Activated CD4-positive, alpha-beta T cell treated with anti-CD3 and anti-CD28 coated beads for 24 hours (primary cell): Measurements from ENCODE around the gene RAPGEFL1.
"Not testable (repeated sequence)": the region's sequence is repeated elsewhere in the genome, so short reads cannot be mapped to it uniquely, and the experiment has no call there.

Experiments used
- DNase-seq, 2 donors: peaks; one replicate each; pipeline ENCODE4 v3.0.0-alpha.2; 2020; ENCODE audit warnings: low read depth in 2 of 2

Gene RAPGEFL1, protein sequence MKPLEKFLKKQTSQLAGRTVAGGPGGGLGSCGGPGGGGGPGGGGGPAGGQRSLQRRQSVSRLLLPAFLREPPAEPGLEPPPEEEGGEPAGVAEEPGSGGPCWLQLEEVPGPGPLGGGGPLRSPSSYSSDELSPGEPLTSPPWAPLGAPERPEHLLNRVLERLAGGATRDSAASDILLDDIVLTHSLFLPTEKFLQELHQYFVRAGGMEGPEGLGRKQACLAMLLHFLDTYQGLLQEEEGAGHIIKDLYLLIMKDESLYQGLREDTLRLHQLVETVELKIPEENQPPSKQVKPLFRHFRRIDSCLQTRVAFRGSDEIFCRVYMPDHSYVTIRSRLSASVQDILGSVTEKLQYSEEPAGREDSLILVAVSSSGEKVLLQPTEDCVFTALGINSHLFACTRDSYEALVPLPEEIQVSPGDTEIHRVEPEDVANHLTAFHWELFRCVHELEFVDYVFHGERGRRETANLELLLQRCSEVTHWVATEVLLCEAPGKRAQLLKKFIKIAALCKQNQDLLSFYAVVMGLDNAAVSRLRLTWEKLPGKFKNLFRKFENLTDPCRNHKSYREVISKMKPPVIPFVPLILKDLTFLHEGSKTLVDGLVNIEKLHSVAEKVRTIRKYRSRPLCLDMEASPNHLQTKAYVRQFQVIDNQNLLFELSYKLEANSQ

DNA sequence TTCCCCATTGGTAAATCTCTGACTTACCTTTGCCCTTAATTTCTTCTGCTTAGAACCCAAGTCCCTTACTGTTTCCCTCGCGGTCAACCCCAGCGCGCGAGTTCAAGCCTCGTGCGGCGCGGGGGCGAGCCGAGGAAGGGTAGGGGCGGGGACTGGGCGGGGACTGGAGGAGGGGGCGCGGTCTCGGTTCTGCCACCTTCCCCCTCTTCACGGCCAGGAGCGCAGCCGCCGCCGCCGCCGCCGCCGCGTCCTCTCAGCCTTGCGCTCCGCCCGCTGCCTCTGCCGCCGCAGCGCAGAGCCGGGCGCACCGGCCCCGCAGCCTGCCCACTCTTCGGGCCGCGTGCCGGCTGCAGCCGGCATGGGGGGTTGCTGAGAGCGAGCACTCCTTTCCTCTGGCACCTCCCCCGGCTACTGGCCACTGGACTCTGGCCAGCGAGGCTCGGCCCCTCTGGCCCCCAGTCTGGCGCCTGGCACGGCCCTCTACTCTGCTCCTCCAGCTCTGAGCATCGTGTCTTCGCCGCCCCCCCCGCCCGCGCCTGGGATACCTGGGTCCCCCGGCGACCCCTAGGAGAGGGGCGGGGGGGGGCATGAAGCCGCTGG, at the start of gene RAPGEFL1:
Gene RAPGEFL1, plus strand, starts transcription at position 196 of the 600 bp plus-strand sequence. Its CDS starts 392 bp downstream, at position 588.
- DNase-seq: peak; percentile 84 to 90

DNA sequence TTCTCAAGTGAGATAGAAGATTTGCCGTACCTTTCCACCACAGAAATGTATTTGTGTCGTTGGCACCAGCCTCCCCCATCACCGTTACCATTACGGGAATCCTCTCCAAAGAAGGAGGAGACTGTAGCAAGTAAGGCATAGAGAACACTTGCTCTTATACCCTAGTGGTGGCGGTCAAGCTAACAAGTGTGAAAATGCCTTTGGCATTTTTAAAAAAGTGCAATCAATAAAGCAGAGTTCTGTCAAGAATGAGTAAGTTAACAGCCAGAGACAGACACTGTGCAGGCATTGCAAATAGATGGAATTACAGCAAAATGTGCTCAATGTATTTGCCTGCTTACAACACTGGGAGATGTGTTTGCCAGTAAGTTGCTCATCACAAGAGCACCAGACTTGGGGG, 47.8 kb upstream of the RAPGEFL1 start:
- no peak for DNase-seq

DNA sequence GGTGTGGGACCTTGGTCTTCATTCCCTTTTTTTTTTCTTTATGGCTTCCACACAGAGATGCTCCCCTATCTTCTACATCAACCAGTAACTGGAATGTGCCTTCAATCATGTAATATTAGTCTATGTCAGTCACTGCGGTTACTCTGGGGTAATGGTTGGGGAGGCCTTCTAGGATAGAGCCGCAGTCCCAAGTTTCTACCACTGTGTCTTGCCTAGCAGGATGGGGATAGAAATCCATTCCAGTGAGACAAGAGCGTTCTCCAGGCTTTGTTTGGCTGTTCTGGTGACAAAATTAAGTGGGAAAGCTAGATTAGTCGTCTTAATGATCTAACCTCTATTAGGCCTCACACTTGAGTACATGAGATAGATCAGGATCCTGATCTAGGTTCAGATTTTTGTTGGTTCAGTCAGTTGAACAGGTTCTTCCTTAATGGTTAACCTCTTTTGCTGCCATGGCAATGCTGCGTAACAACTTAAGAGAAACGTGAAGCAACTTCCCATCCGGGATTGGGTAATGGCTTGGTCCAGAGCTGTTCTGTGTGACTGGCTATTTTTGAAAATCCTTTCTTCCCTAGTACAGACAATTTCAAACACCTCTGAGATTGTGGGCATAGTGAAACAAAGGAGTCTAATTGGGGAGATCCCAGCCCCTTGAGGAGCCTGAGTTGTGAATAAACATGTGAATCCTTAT, 46.8 kb upstream of the RAPGEFL1 start:
- DNase-seq: no peak

GRCh38 chr17:40134184-40134583, 43.1 kb upstream of the RAPGEFL1 start:
- no peak for DNase-seq

- no peak for DNase-seq
These were observed 41.5 kb upstream of the RAPGEFL1 start for GRCh38 chr17:40135817-40136216.

DNA sequence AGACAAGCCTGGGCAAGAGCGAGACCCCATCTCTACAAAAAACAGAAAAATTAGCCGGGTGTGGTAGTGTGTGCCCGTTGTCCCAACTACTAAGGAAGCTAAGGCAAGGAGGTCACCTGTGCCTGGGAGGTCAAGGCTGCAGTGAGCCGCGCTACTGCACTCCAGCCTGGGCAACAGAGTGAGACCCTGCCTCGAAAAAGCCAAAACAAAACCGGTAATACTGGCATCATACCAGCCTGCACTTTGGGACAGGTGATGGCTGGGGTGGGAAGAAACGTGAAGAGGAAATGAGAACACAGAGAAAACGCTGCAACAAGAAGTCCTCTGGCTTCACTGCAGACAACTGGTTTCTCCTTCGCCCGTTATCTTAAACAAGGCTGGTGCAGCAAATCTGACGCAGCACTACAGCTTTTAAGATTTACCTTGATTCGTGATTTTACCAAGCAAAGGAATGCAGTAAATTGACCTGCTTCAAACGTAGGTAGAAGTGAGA, 37.7 kb upstream of the RAPGEFL1 start:
- DNase-seq: no peak

GRCh38 chr17:40143166-40143565, 34.1 kb upstream of the RAPGEFL1 start:
- DNase-seq: not testable (repeated sequence)

DNA sequence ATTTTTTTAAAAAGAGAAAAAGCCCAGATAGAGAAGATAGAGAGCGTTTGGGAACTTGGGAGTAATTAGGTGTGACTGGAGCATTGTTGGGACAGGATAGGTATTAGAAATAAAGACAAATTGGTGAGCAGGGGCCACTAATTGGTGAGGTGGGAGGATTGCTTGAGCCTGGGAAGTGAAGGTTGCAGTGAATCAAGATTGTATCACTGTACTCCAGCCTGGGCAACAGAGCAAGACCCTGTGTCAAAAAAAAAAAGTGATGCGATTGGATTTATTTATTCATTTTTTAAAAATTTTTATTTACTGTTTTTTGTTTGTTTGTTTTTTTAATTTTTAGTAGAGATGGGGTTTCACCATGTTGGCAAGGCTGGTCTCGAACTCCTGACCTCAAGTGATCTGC, 31.8 kb upstream of the RAPGEFL1 start:
- no peak for DNase-seq

- DNase-seq: no peak
These were observed 28.7 kb upstream of the RAPGEFL1 start for GRCh38 chr17:40148527-40148926.

DNA sequence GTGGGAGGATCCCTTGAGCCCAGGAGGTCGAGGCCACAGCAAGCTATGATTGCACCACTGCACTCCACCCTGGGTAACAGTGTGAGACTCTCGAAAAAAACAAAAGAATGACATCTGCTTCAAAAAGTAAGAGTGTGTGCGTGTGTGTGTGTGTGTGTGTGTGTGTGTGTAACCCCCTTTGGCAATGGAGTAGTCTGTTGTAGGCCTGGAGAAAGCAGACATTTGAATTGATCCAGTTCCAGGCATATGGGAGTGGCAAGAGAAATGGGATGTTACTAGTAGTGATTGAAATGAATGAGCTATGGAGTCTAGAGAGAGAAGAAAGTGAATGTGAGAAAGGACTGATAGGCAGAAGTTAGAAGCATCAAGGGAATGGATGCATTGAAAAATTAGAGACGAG, 27.0 kb upstream of the RAPGEFL1 start:
- no peak for DNase-seq

DNA sequence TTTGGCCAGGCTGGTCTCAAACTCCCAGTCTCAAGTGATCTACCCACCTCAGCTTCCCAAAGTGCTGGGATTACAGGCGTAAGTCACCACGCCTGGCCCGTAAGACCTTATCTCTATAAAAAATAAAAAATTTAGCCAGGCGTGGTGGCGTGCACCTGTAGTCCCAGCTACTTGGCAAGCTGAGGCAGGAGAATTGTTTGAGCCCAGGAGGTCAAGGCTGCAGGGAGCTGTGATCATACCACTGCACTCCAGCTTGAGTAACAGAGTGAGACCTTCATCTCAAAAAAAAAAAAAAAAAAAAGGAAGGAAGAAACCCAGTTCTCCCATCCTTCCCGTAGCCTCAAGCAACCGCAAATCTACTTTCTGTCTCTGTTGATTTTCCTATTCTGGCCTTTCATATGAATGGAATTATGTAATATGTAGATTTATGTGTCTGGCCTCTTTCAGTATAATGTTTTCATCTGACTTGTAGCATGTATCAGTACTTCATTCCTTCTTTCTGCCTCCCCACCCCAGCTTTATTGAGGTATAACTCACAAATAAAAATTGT, 25.8 kb upstream of the RAPGEFL1 start:
- no peak for DNase-seq

DNA sequence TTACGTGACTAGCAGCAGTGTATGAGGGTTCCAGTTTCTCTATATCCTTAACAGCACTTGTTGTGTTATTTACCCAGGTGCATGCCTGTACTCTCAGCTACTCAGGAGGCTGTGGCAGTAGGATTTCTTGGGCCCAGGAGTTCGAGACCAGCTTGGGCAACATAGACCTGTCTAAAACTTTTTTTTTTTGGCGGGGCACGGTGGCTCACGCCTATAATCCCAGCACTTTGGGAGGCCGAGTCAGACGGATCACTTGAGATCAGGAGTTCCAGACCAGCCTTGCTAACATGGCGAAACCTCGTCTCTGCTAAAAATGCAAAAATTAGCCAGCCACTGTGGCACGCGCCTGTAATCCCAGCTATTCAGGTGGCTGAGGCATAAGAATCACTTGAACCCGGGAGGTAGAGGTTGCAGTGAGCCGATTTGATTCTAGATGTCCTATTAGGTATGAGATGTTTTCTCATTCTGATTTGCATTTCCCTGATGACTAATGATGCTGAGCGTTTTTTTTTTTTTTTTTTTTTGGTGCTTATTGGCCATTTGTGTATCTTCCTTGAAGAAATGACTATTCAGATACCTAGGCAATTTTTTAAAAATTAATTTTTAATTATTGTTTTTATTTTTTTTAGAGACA, 23.6 kb upstream of the RAPGEFL1 start:
- no peak for DNase-seq

- no peak for DNase-seq
These were observed 19.3 kb upstream of the RAPGEFL1 start for GRCh38 chr17:40157973-40158372.

DNA sequence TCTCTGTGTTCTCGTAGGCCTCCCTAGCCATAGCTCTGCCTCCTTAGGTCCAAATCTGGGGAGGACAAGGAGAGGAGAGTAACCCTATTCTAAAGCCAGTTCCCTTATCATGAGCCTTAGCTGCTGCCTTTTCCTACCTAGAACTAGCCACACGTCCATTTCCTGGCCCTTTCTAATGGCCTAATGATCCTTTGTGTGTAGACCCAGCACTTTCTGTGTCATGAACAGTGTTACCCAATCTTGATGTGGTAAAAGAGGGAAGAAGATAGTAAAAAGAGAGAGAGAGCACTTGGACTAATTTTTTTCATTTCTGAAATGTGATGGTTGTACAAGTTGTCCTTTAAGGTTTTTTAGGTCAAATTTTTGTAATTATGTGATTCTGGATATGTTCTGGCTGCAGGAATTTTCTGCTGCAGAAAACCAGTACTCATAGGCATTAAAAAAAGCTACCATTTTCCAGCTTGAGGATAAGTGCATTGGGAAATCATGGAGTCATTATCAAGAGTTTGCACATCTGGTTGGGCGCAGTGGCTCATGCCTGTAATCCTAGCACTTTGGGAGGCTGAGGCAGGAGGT, 18.7 kb upstream of the RAPGEFL1 start:
- DNase-seq: no peak

DNA sequence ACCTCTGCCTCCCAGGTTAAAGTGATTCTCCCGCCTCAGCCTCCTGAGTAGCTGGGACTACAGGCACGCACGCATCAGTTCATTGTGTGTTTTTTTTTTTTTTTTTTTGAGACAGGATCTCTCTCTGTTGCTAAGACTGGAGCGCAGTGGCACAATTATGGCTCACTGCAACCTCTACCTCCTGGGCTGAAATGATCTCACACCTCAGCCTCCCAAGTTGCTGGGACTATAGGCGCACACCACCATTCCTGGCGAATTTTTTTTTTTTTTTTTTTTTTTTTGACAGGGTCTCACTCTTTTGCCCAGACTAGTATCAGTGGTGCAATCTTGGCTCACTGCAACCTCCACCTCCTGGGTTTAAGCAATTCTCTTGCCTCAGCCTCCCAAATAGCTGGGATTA, 17.8 kb upstream of the RAPGEFL1 start:
- no peak for DNase-seq

DNA sequence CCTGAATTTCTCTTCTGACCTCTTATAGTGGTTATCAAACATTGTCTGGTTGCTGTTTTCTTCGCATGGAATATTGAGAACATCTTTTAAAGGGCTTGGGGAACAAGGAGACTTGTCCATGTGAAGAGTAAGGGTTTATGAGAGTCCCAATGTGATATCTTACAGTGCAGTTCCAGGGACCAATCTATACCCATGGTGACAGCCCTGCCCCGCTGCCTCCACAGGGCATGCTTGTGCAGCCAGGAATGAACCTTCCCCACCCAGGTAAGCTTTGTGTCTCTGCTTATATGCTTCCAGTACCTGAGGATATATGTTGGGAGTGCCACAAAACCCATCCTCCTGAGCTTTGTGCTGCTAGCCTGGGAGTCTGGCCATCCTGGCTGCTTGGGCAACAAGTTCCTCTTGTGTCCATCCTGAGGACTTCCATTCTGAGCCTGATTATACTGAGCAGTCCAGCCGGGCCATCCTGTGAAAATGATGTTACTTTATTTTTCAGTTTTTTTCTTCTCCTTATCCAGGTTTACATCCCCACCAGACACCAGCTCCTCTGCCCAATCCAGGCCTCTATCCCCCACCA, 9.5 kb upstream of the RAPGEFL1 start:
- no peak for DNase-seq

GRCh38 chr17:40168262-40168832, 8.9 kb upstream of the RAPGEFL1 start:
- DNase-seq: no peak

GRCh38 chr17:40170325-40170724, 6.9 kb upstream of the RAPGEFL1 start:
- no peak for DNase-seq

DNA sequence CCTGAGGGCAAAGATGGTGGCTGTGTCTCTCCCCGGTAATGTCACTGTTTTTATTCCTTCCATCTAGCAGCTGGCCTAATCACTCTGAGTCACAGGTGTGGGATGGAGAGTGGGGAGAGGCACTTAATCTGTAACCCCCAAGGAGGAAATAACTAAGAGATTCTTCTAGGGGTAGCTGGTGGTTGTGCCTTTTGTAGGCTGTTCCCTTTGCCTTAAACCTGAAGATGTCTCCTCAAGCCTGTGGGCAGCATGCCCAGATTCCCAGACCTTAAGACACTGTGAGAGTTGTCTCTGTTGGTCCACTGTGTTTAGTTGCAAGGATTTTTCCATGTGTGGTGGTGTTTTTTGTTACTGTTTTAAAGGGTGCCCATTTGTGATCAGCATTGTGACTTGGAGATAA, 5.5 kb upstream of the RAPGEFL1 start:
- DNase-seq: no peak

DNA sequence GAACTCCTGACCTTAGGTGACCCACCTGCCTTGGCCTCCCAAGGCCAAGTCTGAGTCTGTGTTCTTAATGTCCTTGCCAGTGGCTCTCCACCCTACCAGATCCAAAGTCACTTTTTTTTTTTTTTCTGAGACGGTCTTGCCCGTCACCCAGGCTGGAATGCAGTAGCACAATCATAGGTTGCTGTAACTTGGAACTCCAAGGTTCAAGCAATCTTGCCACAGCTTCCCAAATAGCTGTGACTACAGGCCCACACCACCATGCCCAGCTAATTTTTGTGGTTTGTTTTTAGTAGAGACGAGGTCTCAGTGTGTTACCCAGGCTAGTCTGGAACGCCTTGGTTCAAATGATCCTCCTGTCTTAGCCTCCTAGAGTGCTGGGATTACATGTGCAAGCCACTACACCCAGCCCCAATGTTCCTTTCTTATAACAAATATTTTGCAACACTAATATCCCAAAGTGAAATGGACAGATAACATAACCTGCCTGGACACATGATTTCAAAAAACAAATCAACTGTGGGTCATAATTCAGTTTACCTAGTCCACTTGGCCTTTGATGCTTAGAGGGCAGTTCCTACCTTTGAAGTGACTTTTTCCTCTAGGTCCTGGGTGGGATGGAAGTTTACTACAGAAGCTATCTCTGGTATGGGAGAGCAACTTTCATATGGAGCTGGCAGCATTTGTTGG, 4.0 kb upstream of the RAPGEFL1 start:
- DNase-seq: no peak
